GM21576 (cell line): Measurements from ENCODE around the gene PRELID2.
"Not testable (repeated sequence)": the region's sequence is repeated elsewhere in the genome, so short reads cannot be mapped to it uniquely, and the experiment has no call there.

Source experiments
- ATAC-seq: cut with Tn5 transposase; IDR thresholded peaks from one replicate; pipeline ENCODE4 v1.9.1; 2021; ENCODE audit warnings: mild to moderate bottlenecking, moderate library complexity; ENCODE audit not compliant: unreplicated experiment

The PRELID2 gene

GRCh38 chr5:145840458-145841132 is 5.5 kb upstream of the PRELID2 start:
- ATAC-seq = no peak

GRCh38 chr5:145838276-145838675 is 3.1 kb upstream of the PRELID2 start:
- ATAC-seq = no peak

- not testable (repeated sequence) for ATAC-seq
Observed at GRCh38 chr5:145836241-145836640, 1.1 kb upstream of the PRELID2 start.

- ATAC-seq = no peak
Observed at GRCh38 chr5:145835848-145836239, 702 bp upstream of the PRELID2 start.

- ATAC-seq = peak; percentile 3
Observed at GRCh38 chr5:145834554-145834916, 607 bp downstream of the PRELID2 start.

- no peak for ATAC-seq
Observed at GRCh38 chr5:145833631-145834200, 1.4 kb downstream of the PRELID2 start.

GRCh38 chr5:145830594-145830993 is 4.5 kb downstream of the PRELID2 start:
- no peak for ATAC-seq

- no peak for ATAC-seq
Observed at GRCh38 chr5:145829708-145830361, 5.3 kb downstream of the PRELID2 start.

GRCh38 chr5:145826895-145827674 is 8.1 kb downstream of the PRELID2 start:
- ATAC-seq = no peak

- ATAC-seq = no peak
Observed at GRCh38 chr5:145825751-145826180, 9.4 kb downstream of the PRELID2 start.

GRCh38 chr5:145824040-145824439 is 11.1 kb downstream of the PRELID2 start:
- ATAC-seq = no peak

- no peak for ATAC-seq
Observed at GRCh38 chr5:145818604-145819003, 16.5 kb downstream of the PRELID2 start.

GRCh38 chr5:145812877-145813276 is 22.3 kb downstream of the PRELID2 start:
- ATAC-seq = no peak

GRCh38 chr5:145811834-145812625 is 23.1 kb downstream of the PRELID2 start:
- ATAC-seq = no peak

GRCh38 chr5:145806923-145807322 is 28.2 kb downstream of the PRELID2 start:
- no peak for ATAC-seq

- no peak for ATAC-seq
Observed at GRCh38 chr5:145805819-145806218, 29.3 kb downstream of the PRELID2 start.

- ATAC-seq = no peak
Observed at GRCh38 chr5:145804701-145805100, 30.4 kb downstream of the PRELID2 start.

GRCh38 chr5:145803112-145804004 is 31.8 kb downstream of the PRELID2 start:
- no peak for ATAC-seq

- no peak for ATAC-seq
Observed at GRCh38 chr5:145801195-145801594, 33.9 kb downstream of the PRELID2 start.

GRCh38 chr5:145800181-145800580 is 35.0 kb downstream of the PRELID2 start:
- no peak for ATAC-seq
